ENCODE results near the gene GRK7.

GRCh38 chr3:141737093-141737492, 26.1 kb upstream of the GRK7 start:
- TF ChIP-seq POLR2A (IDR thresholded peaks at IDR 0.05; ENCODE audit: extremely low read depth, insufficient read length) (no peak), CTCF (IDR thresholded peaks at IDR 0.05; ENCODE audit: low read depth, low read length) (no peak), MAX (IDR thresholded peaks at IDR 0.05; ENCODE audit: low read depth, low read length) (no peak), MYC (IDR thresholded peaks at IDR 0.05; ENCODE audit: low read depth, low read length) (no peak)
